BE2C (cell line): ENCODE results near the gene C3orf22.

ENCODE experiments used
- DNase-seq: peaks from one replicate; pipeline ENCODE4 v3.0.0-alpha.2; 2020
- H3K27me3 ChIP-seq: fragments of 250-450 bp; sonication (Bioruptor Pico); 2 replicates; pipeline ENCODE4 v1.5.1; 2020; ENCODE audit warnings: mild to moderate bottlenecking
- H3K36me3 ChIP-seq: fragments of 250-450 bp; sonication (Bioruptor Pico); 2 replicates; pipeline ENCODE4 v1.5.1; 2020; ENCODE audit warnings: mild to moderate bottlenecking
- H3K4me1 ChIP-seq: fragments of 250-450 bp; sonication (Bioruptor Pico); 2 replicates; pipeline ENCODE4 v1.5.1; 2020
- H3K4me3 ChIP-seq: 2 replicates; pipeline ENCODE4 v1.5.1; 2011; ENCODE audit warnings: low read depth, low read length
- H3K9me3 ChIP-seq: fragments of 250-450 bp; sonication (Bioruptor Pico); 2 replicates; pipeline ENCODE4 v1.5.1; 2020
- CTCF ChIP-seq: IDR thresholded peaks from 2 replicates; pipeline ENCODE4 v1.5.1; 2012; ENCODE audit warnings: mild to moderate bottlenecking, low read depth, low read length

The C3orf22 gene

GRCh38 chr3:126541628-126542339 is 16.9 kb downstream of the C3orf22 start:
- Histone ChIP-seq H3K9me3 (no peaks in the 10 kb centered on the region; the same call in 1 of the 2 replicates), H3K36me3 (no peaks in the 10 kb centered on the region), H3K4me3 (no peak overlapping the region), H3K27me3 (no peaks in the 10 kb centered on the region), H3K4me1 (no peaks in the 10 kb centered on the region)
- no peak for TF ChIP-seq CTCF
- no peak for DNase-seq

DNA sequence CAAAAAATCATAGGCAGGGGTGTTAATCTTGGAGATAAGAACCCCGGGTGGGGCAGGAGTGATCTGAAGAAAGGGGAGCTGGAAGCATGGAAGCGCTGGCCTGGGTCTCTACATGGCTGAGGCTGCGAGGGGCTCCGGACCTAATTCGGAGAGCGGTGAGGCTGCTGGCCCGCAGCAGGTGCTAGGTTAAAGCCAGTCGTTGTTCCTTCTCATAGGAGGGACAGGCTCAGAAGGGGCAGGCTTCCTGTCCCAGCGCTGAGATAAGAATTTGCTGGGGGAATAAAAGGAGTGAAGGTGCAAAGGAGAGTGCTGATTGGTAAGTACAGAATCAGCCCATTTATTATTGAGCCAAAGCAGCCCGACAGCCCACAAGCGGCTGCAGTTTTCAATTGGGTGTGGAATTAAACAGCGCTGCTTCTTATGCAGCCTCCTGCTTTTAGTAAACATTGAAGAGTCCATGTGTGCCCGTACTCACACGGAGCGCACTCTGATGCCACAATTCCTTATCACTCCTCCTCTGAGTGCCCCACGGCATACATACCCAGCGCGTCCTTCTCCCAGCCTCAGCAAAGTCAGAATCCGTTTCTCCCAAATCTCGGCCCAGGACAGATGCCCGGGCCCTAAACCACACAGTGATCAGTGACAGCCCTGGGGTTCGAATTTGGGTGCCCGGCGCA is 17.6 kb downstream of the C3orf22 start:
- no peaks in the 10 kb centered on the region; the same call in 1 of the 2 replicates for H3K27me3 ChIP-seq
- no peak for TF ChIP-seq CTCF
- no peak overlapping the region for H3K4me3 ChIP-seq
- no peaks in the 10 kb centered on the region for H3K4me1 ChIP-seq
- DNase-seq, result no peak
- no peaks in the 10 kb centered on the region; the same call in 1 of the 2 replicates for H3K9me3 ChIP-seq
- H3K36me3 ChIP-seq, result no peaks in the 10 kb centered on the region

DNA sequence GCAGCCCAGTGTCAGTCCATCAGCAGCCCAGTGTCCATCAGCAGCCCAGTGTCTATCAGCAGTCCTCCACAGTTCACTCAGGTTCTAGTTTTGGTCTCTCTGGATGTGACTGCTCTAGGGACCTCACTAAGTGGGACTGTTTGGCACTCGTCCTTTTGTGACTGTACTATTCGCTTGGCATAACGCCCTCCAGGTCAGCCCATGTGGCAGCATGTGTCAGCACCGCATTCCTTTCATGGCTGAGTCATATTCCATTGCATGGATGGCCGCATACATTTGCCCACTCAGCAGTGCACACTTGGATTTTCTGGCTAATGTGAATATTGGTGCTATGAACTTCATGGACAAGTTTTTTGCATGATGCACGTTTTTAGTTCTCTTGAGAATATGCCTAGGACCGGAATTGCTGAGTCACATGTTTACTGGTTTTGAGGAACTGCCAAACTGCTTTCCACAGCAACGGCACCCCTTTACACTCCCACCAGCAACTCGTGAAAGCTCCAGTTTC is 18.3 kb downstream of the C3orf22 start:
- no peak for DNase-seq
- H3K4me3 ChIP-seq, result no peak overlapping the region
- H3K27me3 ChIP-seq, result peaks cover 4% of the 10 kb centered on the region
- no peaks in the 10 kb centered on the region for H3K4me1 ChIP-seq
- H3K36me3 ChIP-seq, result no peaks in the 10 kb centered on the region
- TF ChIP-seq CTCF, result no peak
- H3K9me3 ChIP-seq, result no peaks in the 10 kb centered on the region; the same call in 1 of the 2 replicates

GRCh38 chr3:126539558-126540250 is 19.0 kb downstream of the C3orf22 start:
- H3K9me3 ChIP-seq, result no peaks in the 10 kb centered on the region; the same call in 1 of the 2 replicates
- no peak for DNase-seq
- no peaks in the 10 kb centered on the region for H3K4me1 ChIP-seq
- peaks cover 4% of the 10 kb centered on the region for H3K27me3 ChIP-seq
- no peak overlapping the region for H3K4me3 ChIP-seq
- no peaks in the 10 kb centered on the region for H3K36me3 ChIP-seq
- no peak for TF ChIP-seq CTCF

DNA sequence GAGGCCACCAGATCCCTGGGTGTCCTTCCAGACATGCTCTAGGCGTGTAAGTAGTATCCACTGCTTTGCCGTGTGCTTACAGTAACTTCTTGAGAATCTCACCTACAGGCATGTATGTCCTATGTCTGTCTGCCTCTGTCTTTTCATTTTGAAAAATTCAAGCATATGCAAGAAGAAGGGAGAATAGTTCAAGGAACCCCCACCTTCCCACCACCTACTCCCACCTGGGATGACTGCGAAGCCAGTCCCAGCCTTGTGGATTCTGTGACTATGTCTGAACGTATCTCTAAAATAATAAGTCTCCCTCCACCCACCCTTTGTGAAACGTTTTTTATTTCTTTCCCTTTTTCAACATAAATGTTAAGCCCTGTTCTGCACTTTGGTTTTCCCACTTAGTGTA is 19.8 kb downstream of the C3orf22 start:
- Histone ChIP-seq H3K27me3 (peaks cover 4% of the 10 kb centered on the region), H3K36me3 (no peaks in the 10 kb centered on the region), H3K4me1 (no peaks in the 10 kb centered on the region), H3K4me3 (no peak overlapping the region), H3K9me3 (no peaks in the 10 kb centered on the region; the same call in 1 of the 2 replicates)
- no peak for TF ChIP-seq CTCF
- no peak for DNase-seq
